ENCODE results near the gene B4GALNT4.

B4GALNT4 gene

DNA sequence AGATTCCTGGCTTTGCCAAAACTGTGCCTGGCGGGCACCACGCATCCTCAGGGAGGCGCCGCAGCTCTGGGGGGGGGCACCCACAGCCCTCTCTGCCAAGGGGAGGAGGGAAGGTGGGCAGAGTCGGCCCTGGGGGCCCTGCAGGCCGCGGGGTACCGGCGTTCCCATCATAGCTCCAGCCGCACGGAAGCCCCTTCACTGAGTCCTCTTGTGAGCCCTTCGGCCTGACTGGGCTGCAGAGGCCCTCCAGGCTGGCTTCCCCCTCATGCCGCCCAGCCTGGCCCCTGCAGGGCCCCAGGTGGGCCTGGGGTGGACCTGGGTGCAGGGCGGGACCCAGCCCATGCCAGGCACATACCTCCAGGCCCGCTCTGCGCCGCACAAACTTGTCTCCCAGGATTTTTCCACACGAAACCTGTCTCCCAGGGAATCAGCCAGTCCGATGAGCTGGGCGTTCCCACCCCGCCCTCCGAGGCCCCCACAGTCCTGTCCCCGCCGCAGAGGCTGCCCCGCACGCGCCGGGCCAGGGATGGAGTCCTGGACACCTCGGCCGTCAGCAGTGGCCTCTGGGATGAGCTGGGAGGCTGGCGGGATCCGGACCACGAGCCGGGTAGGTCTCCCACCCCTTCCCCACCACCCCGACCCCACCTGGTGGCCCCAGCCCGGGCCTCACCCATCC lies 22.9 kb downstream of the B4GALNT4 start:
- DNase-seq: no peak
- Histone ChIP-seq H3F3A (ENCODE audit: insufficient read depth, low read length) (no peaks in the 10 kb centered on the region), H3K4me1 (ENCODE audit: low read length) (no peaks in the 10 kb centered on the region), H3K9ac (ENCODE audit: low read length) (no peak overlapping the region), H3K4me3 (ENCODE audit: low read length) (no peak overlapping the region), H3K36me3 (replicated peaks; ENCODE audit: insufficient read depth, low read length) (no peaks in the 10 kb centered on the region), H3K9me2 (replicated peaks; ENCODE audit: insufficient read depth, low read length) (no peaks in the 10 kb centered on the region), H4K20me1 (ENCODE audit: insufficient read depth, low read length) (no peaks in the 10 kb centered on the region), H3K9me3 (replicated peaks; ENCODE audit: insufficient read depth, low read length) (no peaks in the 10 kb centered on the region), H3K4me2 (ENCODE audit: low read depth, low read length) (no peak overlapping the region), H3K27me3 (replicated peaks; ENCODE audit: insufficient read depth, low read length) (peaks cover 74% of the 10 kb centered on the region), H2AFZ (ENCODE audit: low read length) (no peak overlapping the region), H3K79me2 (ENCODE audit: low read length) (no peaks in the 10 kb centered on the region), H3K27ac (ENCODE audit: low read length) (no peak overlapping the region)
- TF ChIP-seq EZH2 (optimal IDR thresholded peaks at IDR 0.05; ENCODE audit: low read depth, low read length) (no peak), EZH2phosphoT487 (IDR thresholded peaks at IDR 0.05; ENCODE audit: low read length) (no peak)
- TF ChIP-seq, protein P1, sequence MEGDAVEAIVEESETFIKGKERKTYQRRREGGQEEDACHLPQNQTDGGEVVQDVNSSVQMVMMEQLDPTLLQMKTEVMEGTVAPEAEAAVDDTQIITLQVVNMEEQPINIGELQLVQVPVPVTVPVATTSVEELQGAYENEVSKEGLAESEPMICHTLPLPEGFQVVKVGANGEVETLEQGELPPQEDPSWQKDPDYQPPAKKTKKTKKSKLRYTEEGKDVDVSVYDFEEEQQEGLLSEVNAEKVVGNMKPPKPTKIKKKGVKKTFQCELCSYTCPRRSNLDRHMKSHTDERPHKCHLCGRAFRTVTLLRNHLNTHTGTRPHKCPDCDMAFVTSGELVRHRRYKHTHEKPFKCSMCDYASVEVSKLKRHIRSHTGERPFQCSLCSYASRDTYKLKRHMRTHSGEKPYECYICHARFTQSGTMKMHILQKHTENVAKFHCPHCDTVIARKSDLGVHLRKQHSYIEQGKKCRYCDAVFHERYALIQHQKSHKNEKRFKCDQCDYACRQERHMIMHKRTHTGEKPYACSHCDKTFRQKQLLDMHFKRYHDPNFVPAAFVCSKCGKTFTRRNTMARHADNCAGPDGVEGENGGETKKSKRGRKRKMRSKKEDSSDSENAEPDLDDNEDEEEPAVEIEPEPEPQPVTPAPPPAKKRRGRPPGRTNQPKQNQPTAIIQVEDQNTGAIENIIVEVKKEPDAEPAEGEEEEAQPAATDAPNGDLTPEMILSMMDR (IDR thresholded peaks at IDR 0.05; ENCODE audit: low read length): no peak

DNA sequence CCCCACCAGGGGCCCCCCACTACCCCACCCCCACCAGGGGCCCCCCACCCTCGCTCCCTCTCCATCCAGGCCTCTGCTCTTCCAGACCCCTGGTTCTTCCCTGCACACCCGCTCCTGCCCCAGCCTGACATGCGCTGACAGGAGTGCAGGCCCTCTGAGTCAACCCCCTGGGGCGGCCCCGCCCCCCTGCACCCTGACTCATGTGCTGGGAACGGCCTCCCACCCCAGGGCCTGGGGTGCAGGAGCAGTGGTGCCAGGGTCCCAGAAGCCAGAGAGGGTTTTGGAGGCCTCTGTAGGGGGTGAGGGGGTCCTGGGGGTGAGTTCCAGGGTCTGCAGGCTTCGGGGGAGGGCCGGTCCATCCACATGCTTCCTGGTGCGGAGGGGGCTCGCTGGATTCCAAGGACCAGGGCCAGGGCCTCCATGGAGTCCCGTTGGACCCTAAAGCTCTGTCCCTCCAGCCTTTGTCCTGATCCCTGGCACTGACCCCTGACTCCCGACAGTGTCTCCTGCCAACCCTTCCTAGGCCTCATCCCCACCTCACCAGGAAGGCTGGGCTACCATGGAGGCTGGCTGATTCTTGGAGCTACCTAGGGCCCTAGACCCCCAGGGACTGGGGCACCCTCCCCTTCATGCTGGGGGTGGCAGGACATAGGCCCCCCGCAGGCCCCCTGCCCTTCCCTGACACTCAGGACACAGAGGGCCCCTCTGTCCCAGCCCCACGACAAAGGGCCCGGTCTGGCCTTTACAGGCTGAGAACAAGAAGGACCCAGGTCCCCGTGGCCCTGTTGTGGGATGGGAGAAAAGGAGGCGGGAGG lies 24.1 kb downstream of the B4GALNT4 start:
- Histone ChIP-seq H3K9me2 (replicated peaks; ENCODE audit: insufficient read depth, low read length) (no peaks in the 10 kb centered on the region), H3K79me2 (ENCODE audit: low read length) (no peaks in the 10 kb centered on the region), H3K4me1 (ENCODE audit: low read length) (no peaks in the 10 kb centered on the region), H2AFZ (ENCODE audit: low read length) (no peak overlapping the region), H3K9ac (ENCODE audit: low read length) (no peak overlapping the region), H3K27me3 (replicated peaks; ENCODE audit: insufficient read depth, low read length) (peaks cover 63% of the 10 kb centered on the region), H3K4me3 (ENCODE audit: low read length) (no peak overlapping the region), H3K4me2 (ENCODE audit: low read depth, low read length) (no peak overlapping the region), H3K9me3 (replicated peaks; ENCODE audit: insufficient read depth, low read length) (no peaks in the 10 kb centered on the region), H3F3A (ENCODE audit: insufficient read depth, low read length) (no peaks in the 10 kb centered on the region), H4K20me1 (ENCODE audit: insufficient read depth, low read length) (no peaks in the 10 kb centered on the region), H3K27ac (ENCODE audit: low read length) (no peak overlapping the region), H3K36me3 (replicated peaks; ENCODE audit: insufficient read depth, low read length) (no peaks in the 10 kb centered on the region)
- TF ChIP-seq, protein P1 (IDR thresholded peaks at IDR 0.05; ENCODE audit: low read length): no peak
- no peak for TF ChIP-seq EZH2 (optimal IDR thresholded peaks at IDR 0.05; ENCODE audit: low read depth, low read length)
- TF ChIP-seq EZH2phosphoT487 (IDR thresholded peaks at IDR 0.05; ENCODE audit: low read length): no peak
- DNase-seq: no peak

DNA sequence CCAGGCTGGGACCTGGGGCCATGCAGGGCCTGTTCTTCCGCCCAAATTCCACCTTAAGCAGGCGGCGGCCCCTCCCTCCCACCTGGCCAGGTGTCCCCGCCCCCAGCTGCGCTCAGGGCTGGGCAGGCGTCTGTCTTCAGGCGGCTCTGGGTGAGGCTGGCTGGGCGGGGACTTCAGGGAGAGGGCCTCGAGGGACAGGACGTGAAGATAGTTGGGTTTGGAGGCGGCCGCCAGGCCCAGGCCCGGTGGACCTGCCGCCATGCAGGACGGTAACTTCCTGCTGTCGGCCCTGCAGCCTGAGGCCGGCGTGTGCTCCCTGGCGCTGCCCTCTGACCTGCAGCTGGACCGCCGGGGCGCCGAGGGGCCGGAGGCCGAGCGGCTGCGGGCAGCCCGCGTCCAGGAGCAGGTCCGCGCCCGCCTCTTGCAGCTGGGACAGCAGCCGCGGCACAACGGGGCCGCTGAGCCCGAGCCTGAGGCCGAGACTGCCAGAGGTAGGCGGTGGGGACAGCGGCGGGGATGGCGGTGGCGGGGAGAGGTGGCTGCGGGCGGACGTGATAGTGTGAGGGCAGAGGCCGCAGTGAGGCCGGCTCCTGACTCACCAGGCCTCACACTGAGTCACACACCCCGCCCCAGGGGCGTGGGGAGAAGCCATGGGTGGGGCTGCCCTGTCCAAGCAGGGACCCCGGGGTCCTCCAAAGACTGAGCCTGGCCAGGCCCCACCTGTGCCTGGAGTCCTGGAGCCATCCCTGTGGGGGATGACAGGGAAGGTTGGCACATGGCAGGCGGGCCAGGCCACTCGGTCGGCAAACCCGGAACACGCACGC lies 24.9 kb downstream of the B4GALNT4 start, which contains the start of gene PKP3:
Gene PKP3, plus strand, starts transcription at position 176 of the 824 bp plus-strand sequence. Its CDS starts 84 bp downstream, at position 260.
- Histone ChIP-seq H3K79me2 (ENCODE audit: low read length) (no peaks in the 10 kb centered on the region), H3K27ac (ENCODE audit: low read length) (no peak within 1 kb of the TSS), H3K4me1 (ENCODE audit: low read length) (no peaks in the 10 kb centered on the region), H3K36me3 (replicated peaks; ENCODE audit: insufficient read depth, low read length) (no peaks in the 10 kb centered on the region), H3K9me2 (replicated peaks; ENCODE audit: insufficient read depth, low read length) (no peaks in the 10 kb centered on the region), H3K4me2 (ENCODE audit: low read depth, low read length) (no peak within 1 kb of the TSS), H3K9ac (ENCODE audit: low read length) (no peak within 1 kb of the TSS), H4K20me1 (ENCODE audit: insufficient read depth, low read length) (no peaks in the 10 kb centered on the region), H3K9me3 (replicated peaks; ENCODE audit: insufficient read depth, low read length) (no peaks in the 10 kb centered on the region), H3K27me3 (replicated peaks; ENCODE audit: insufficient read depth, low read length) (peaks cover 57% of the 10 kb centered on the region), H3F3A (ENCODE audit: insufficient read depth, low read length) (no peaks in the 10 kb centered on the region), H3K4me3 (ENCODE audit: low read length) (no peak within 1 kb of the TSS), H2AFZ (ENCODE audit: low read length) (no peak within 1 kb of the TSS)
- TF ChIP-seq, protein P1 (IDR thresholded peaks at IDR 0.05; ENCODE audit: low read length): no peak
- TF ChIP-seq EZH2phosphoT487 (IDR thresholded peaks at IDR 0.05; ENCODE audit: low read length) (no peak), EZH2 (optimal IDR thresholded peaks at IDR 0.05; ENCODE audit: low read depth, low read length) (no peak)
- no peak for DNase-seq
